ENCODE data around the gene CPPED1. TPM values are rescaled to one million over a fixed set of nuclear protein-coding genes. Genes with fewer than 3 reads are reported as not detected.

CPPED1 gene
- total RNA-seq, 1 donor from 2014 or later, result 7.7 TPM

- Mint-ChIP-seq H3K4me3 (no peak overlapping the region), H3K27me3 (ENCODE audit: low read depth) (peaks cover 25% of the 10 kb centered on the region), H3K36me3 (no peaks in the 10 kb centered on the region), H3K4me1 (no peaks in the 10 kb centered on the region), H3K9me3 (peaks cover 18% of the 10 kb centered on the region), H3K27ac (no peak overlapping the region)
- DNase-seq (ENCODE audit: low spot score in 2 of 2, unreplicated experiment in 2 of 2), result no peak
- TF ChIP-seq CTCF (IDR thresholded peaks at IDR 0.05; ENCODE audit: unreplicated experiment), result no peak
These were observed 192.6 kb downstream of the CPPED1 start for GRCh38 chr16:12611006-12611477.

- H3K36me3 Mint-ChIP-seq, result no peaks in the 10 kb centered on the region
- no peak for DNase-seq (ENCODE audit: low spot score in 2 of 2, unreplicated experiment in 2 of 2)
- no peak overlapping the region for H3K27ac Mint-ChIP-seq
These were observed 193.6 kb downstream of the CPPED1 start for GRCh38 chr16:12609937-12610699.

More at GRCh38 chr16:12609937-12610699, 193.6 kb downstream of the CPPED1 start:
- H3K4me3 Mint-ChIP-seq, result no peak overlapping the region
- peaks cover 26% of the 10 kb centered on the region for H3K27me3 Mint-ChIP-seq (ENCODE audit: low read depth)
- no peak for TF ChIP-seq CTCF (IDR thresholded peaks at IDR 0.05; ENCODE audit: unreplicated experiment)
- H3K4me1 Mint-ChIP-seq, result no peaks in the 10 kb centered on the region
- H3K9me3 Mint-ChIP-seq, result peaks cover 22% of the 10 kb centered on the region

Small RNAs within 50 kb of the gene (microRNA-seq; reads per million reads assigned to microRNA genes)
- not detected for gene MIR4718

Other genes with a start within 250 kb of the CPPED1 start
- 0.04 TPM in 1 of 3 replicates, not detected in the others for gene SHISA9, start 97.7 kb upstream of the CPPED1 start, total RNA-seq

Measured in mesothelial cell of epicardium (in vitro differentiated cells).